ENCODE measurements around the gene HDGFL1. TPM values are rescaled to one million over a fixed set of nuclear protein-coding genes. Genes with fewer than 3 reads are reported as not detected.

HDGFL1 gene
- total RNA-seq, 2 experiments from 2014 or later = not detected

GRCh38 chr6:22589118-22589517, 19.8 kb downstream of the HDGFL1 start:
- CTCF ChIA-PET = no interaction called here
- POLR2A ChIA-PET = no interaction called here

GRCh38 chr6:22590423-22590822, 21.1 kb downstream of the HDGFL1 start:
- POLR2A ChIA-PET = no interaction called here
- CTCF ChIA-PET = no interaction called here

- ChIA-PET CTCF (no interaction called here), POLR2A (no interaction called here)
Measured at GRCh38 chr6:22593895-22594294, 24.5 kb downstream of the HDGFL1 start.

DNA sequence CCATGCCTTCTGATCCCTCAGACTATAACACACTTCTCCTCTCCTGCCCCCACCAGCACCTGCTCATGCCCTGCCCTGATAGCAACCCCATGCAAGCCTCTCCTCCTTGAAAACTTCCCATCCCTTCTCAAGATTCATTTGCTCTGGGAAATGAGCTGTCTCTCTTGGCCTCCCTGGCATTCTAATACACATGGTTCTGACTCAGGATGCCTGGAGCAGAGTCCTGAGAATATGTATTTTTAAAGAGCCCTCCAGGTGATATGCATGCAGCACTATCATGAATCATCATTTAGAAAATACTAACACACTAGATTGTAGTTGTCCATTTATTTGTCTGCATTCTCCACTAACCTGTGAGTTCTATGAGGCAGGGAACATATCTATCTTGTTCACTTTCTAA, 26.6 kb downstream of the HDGFL1 start:
- CTCF ChIA-PET = no interaction called here
- POLR2A ChIA-PET = no interaction called here

- CTCF ChIA-PET = no interaction called here
- POLR2A ChIA-PET = no interaction called here
Measured at GRCh38 chr6:22598339-22598738, 29.0 kb downstream of the HDGFL1 start.

DNA sequence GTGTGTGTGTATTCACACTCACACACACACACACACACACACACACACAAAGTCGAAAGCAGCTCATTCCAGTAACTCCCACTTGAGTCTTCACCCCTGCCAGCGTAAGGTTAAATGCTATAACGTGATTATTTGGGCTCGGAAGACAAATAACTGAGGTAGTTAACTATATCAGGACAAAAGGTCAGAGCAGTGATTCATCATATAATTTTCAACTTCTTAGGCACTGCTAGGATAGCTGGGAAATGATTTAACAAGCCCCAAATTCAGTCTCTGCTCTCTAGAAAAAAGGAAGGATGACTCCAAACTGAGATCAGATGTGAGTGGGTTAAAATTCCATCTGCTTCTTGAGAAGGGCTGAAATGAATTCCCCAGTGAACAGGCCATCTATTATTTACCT, 30.7 kb downstream of the HDGFL1 start:
- CTCF ChIA-PET = no interaction called here
- POLR2A ChIA-PET = no interaction called here

- POLR2A ChIA-PET = no interaction called here
- CTCF ChIA-PET = no interaction called here
Measured at GRCh38 chr6:22601984-22602383, 32.6 kb downstream of the HDGFL1 start.

GRCh38 chr6:22605736-22606135, 36.4 kb downstream of the HDGFL1 start:
- CTCF ChIA-PET = no interaction called here
- POLR2A ChIA-PET = no interaction called here

DNA sequence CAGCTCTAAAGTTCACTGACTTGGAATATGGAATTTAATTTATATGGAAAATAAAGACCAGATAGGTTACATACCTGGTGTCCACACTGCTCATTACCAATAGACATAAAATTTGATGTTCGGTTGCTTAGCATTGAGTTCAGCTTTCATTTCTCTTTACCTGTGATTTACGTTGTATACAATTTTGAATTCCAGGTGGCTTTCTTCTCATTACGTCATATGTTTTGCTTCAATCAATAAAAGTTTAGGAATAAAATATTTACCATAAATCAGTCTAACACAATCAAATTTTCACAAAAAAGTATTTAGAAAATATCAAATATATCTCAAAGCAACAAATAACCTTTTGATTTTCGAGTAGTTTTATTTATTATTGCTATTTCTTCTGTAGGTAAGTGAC, 40.8 kb downstream of the HDGFL1 start:
- CTCF ChIA-PET = no interaction called here
- POLR2A ChIA-PET = no interaction called here

- CTCF ChIA-PET = no interaction called here
- POLR2A ChIA-PET = no interaction called here
Measured at GRCh38 chr6:22612236-22612635, 42.9 kb downstream of the HDGFL1 start.

DNA sequence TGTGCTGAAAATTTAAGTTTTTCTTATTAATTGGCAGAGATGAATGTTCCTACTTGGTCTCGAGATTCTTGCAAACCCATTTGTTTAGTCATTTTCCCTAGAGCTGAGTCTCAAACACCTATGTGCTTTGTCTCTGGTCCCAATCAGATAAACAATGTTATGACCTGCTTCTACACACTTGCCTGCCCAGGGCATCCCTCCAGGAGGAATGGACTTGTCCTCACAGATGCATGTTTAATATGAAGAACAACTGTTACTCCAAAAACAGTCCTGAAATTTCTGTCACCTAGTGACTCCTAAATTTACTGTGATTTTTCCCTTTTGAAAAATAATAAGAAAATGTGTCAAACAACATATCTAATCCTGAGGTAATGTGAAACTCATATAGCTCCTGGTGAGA, 43.7 kb downstream of the HDGFL1 start:
- ChIA-PET POLR2A (no interaction called here), CTCF (no interaction called here)

- POLR2A ChIA-PET = no interaction called here
- CTCF ChIA-PET = no interaction called here
Measured at GRCh38 chr6:22613695-22614094, 44.3 kb downstream of the HDGFL1 start.

DNA sequence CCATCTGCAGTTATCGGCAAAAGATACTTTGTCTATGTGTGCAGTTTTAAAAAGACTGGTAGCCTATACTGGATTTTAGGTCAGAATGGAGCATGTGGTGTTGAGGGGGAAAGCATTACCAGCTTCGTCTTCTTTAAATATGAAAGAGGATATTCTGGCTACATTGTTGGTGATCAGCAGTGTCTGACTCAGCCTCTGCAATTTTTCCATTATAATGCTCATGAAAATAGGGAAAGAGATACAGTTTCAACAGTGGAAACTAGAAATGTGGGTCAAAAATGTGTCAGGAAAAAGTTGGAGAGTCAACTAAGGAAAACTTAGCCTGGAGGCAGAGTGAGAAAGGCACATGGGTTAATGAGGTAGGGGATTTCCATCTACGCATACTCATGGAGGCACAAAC, 45.2 kb downstream of the HDGFL1 start:
- ChIA-PET CTCF (no interaction called here), POLR2A (no interaction called here)

GRCh38 chr6:22621028-22621427, 51.7 kb downstream of the HDGFL1 start:
- CTCF ChIA-PET = no interaction called here
- POLR2A ChIA-PET = no interaction called here

Measured in activated CD8-positive, alpha-beta memory T cell treated with anti-CD3 and anti-CD28 coated beads for 36 hours (primary cell).